ENCODE data around the gene RHBDL2.
A peak's percentile ranks its signal among the peaks of the same experiment; 100 is the strongest.
"Not testable (repeated sequence)": the region's sequence is repeated elsewhere in the genome, so short reads cannot be mapped to it uniquely, and the experiment has no call there.

Gene RHBDL2

GRCh38 chr1:38941527-38942019 lies at the start of gene RHBDL2:
Gene RHBDL2 (minus strand): TSS chr1:38941830. CDS start chr1:38919212, 22,618 bp downstream.
- no peak for DNase-seq (ENCODE audit: low spot score)

GRCh38 chr1:38990738-38991637 lies 49.4 kb upstream of the RHBDL2 start, which contains the start of gene AKIRIN1:
Gene AKIRIN1 (plus strand): TSS chr1:38991276. CDS start chr1:38991381, 105 bp downstream.
- peak; percentile 95 for DNase-seq (ENCODE audit: low spot score)

GRCh38 chr1:38990386-38990737 lies 48.7 kb upstream of the RHBDL2 start:
- DNase-seq (ENCODE audit: low spot score) = no peak

GRCh38 chr1:38989979-38990378 lies 48.3 kb upstream of the RHBDL2 start:
- no peak for DNase-seq (ENCODE audit: low spot score)

- not testable (repeated sequence) for DNase-seq (ENCODE audit: low spot score)
Observed at GRCh38 chr1:38979380-38979779, 37.8 kb upstream of the RHBDL2 start.

- not testable (repeated sequence) for DNase-seq (ENCODE audit: low spot score)
Observed at GRCh38 chr1:38978245-38978542, 36.6 kb upstream of the RHBDL2 start.

- not testable (repeated sequence) for DNase-seq (ENCODE audit: low spot score)
Observed at GRCh38 chr1:38977399-38978244, 36.0 kb upstream of the RHBDL2 start.

- no peak for DNase-seq (ENCODE audit: low spot score)
Observed at GRCh38 chr1:38973659-38974437, 32.2 kb upstream of the RHBDL2 start.

GRCh38 chr1:38973145-38973544 lies 31.5 kb upstream of the RHBDL2 start:
- not testable (repeated sequence) for DNase-seq (ENCODE audit: low spot score)

- no peak for DNase-seq (ENCODE audit: low spot score)
Observed at GRCh38 chr1:38964140-38964548, 22.5 kb upstream of the RHBDL2 start.

- no peak for DNase-seq (ENCODE audit: low spot score)
Observed at GRCh38 chr1:38962560-38962959, 20.9 kb upstream of the RHBDL2 start.

- DNase-seq (ENCODE audit: low spot score) = peak; percentile 27
Observed at GRCh38 chr1:38962113-38962512, 20.5 kb upstream of the RHBDL2 start.

GRCh38 chr1:38958967-38959366 lies 17.3 kb upstream of the RHBDL2 start:
- no peak for DNase-seq (ENCODE audit: low spot score)

- no peak for DNase-seq (ENCODE audit: low spot score)
Observed at GRCh38 chr1:38953433-38953860, 11.8 kb upstream of the RHBDL2 start.

GRCh38 chr1:38950553-38950952 lies 8.9 kb upstream of the RHBDL2 start:
- no peak for DNase-seq (ENCODE audit: low spot score)

- no peak for DNase-seq (ENCODE audit: low spot score)
Observed at GRCh38 chr1:38944547-38944946, 2.9 kb upstream of the RHBDL2 start.

GRCh38 chr1:38942664-38943428 lies 1.2 kb upstream of the RHBDL2 start:
- DNase-seq (ENCODE audit: low spot score) = no peak

- DNase-seq (ENCODE audit: low spot score) = no peak
Observed at GRCh38 chr1:38941093-38941492, 537 bp downstream of the RHBDL2 start.

- no peak for DNase-seq (ENCODE audit: low spot score)
Observed at GRCh38 chr1:38940339-38941047, 1.1 kb downstream of the RHBDL2 start.

- DNase-seq (ENCODE audit: low spot score) = no peak
Observed at GRCh38 chr1:38938722-38939260, 2.8 kb downstream of the RHBDL2 start.
